Amygdala (tissue), 56 donors: ENCODE data around the gene POLR2C.
"Not testable (repeated sequence)": the region's sequence is repeated elsewhere in the genome, so short reads cannot be mapped to it uniquely, and the experiment has no call there.

Source experiments
- DNase-seq, 56 donors: peaks; one replicate each; lab custom pipeline; 2025; lab: John Stamatoyannopoulos, UW

The POLR2C gene

GRCh38 chr16:57478396-57479204 is 16.1 kb downstream of the POLR2C start:
- DNase-seq: peak in 1 of 56 donors; percentile 18

GRCh38 chr16:57479205-57479975 is 16.9 kb downstream of the POLR2C start:
- DNase-seq: peak in 39 of 56 donors; percentile 11 to 69 (median 36)

- no peak for DNase-seq
These were observed 17.7 kb downstream of the POLR2C start for GRCh38 chr16:57479976-57480753.

- DNase-seq: no peak
These were observed 18.3 kb downstream of the POLR2C start for GRCh38 chr16:57480754-57481230.

- DNase-seq: no peak
These were observed 18.9 kb downstream of the POLR2C start for GRCh38 chr16:57481421-57481820.

GRCh38 chr16:57482845-57483545 is 20.5 kb downstream of the POLR2C start:
- DNase-seq: no peak

- DNase-seq: no peak
These were observed 21.4 kb downstream of the POLR2C start for GRCh38 chr16:57483725-57484514.

- DNase-seq: no peak
These were observed 22.1 kb downstream of the POLR2C start for GRCh38 chr16:57484515-57485005.

- no peak for DNase-seq
These were observed 22.8 kb downstream of the POLR2C start for GRCh38 chr16:57485091-57485915.

- peak in 41 of 56 donors; percentile 10 to 73 (median 41) for DNase-seq
These were observed 23.7 kb downstream of the POLR2C start, which contains the start of gene DOK4 for GRCh38 chr16:57485916-57486857. TSS of gene DOK4 (minus strand) at chr16:57486493. CDS start at chr16:57479507, 6,986 bp downstream.

GRCh38 chr16:57486858-57487834 is 24.7 kb downstream of the POLR2C start:
- DNase-seq: no peak

- no peak for DNase-seq
These were observed 26.8 kb downstream of the POLR2C start for GRCh38 chr16:57489229-57489628.

GRCh38 chr16:57493767-57494166 is 31.3 kb downstream of the POLR2C start:
- DNase-seq: no peak

- DNase-seq: no peak
These were observed 34.6 kb downstream of the POLR2C start for GRCh38 chr16:57497121-57497520.

GRCh38 chr16:57498031-57498430 is 35.6 kb downstream of the POLR2C start:
- DNase-seq: no peak

- not testable (repeated sequence) for DNase-seq
These were observed 37.5 kb downstream of the POLR2C start for GRCh38 chr16:57499941-57500340.
